Smooth muscle cell (in vitro differentiated cells): ENCODE measurements around the gene MYH4. TPM values are rescaled to one million over a fixed set of nuclear protein-coding genes. Genes with fewer than 3 reads are reported as not detected.

Source experiments
- DNase-seq: peaks from one replicate; lab custom pipeline; 2025; ENCODE audit not compliant: unreplicated experiment; lab: John Stamatoyannopoulos, UW
- H2AFZ ChIP-seq: fragments of 200-600 bp; sonication (generic); 2 replicates; pipeline ENCODE4 v1.6.0; 2016; ENCODE audit warnings: antibody characterized with exemption, low read depth, mild to moderate bottlenecking
- H3F3A ChIP-seq: fragments of 200-600 bp; sonication (generic); 2 replicates; pipeline ENCODE4 v1.6.0; 2017; ENCODE audit warnings: antibody characterized with exemption, low read depth
- H3K27ac ChIP-seq: fragments of 200-600 bp; sonication (generic); 2 replicates; pipeline ENCODE4 v1.5.1; 2016; ENCODE audit warnings: low read depth, mild to moderate bottlenecking
- H3K27me3 ChIP-seq: fragments of 200-600 bp; sonication (generic); 2 replicates; pipeline ENCODE4 v1.6.1; 2016; ENCODE audit warnings: low read depth, mild to moderate bottlenecking
- H3K36me3 ChIP-seq: fragments of 200-600 bp; sonication (generic); 2 replicates; pipeline ENCODE4 v1.5.1; 2016; ENCODE audit warnings: low read depth
- H3K4me1 ChIP-seq: fragments of 200-600 bp; sonication (generic); 2 replicates; pipeline ENCODE4 v1.5.1; 2016; ENCODE audit warnings: low read depth
- H3K4me2 ChIP-seq: fragments of 200-600 bp; sonication (generic); 2 replicates; pipeline ENCODE4 v1.6.0; 2016; ENCODE audit warnings: mild to moderate bottlenecking
- H3K4me3 ChIP-seq: fragments of 200-600 bp; sonication (generic); 2 replicates; pipeline ENCODE4 v1.5.1; 2016; ENCODE audit warnings: mild to moderate bottlenecking
- H3K79me2 ChIP-seq: fragments of 200-600 bp; sonication (generic); 2 replicates; pipeline ENCODE4 v1.6.0; 2016; ENCODE audit warnings: low read depth, mild to moderate bottlenecking
- H3K9ac ChIP-seq: fragments of 200-600 bp; sonication (generic); 2 replicates; pipeline ENCODE4 v1.6.0; 2016; ENCODE audit warnings: low read depth
- H3K9me3 ChIP-seq: fragments of 200-600 bp; sonication (generic); replicated peaks from 2 replicates; pipeline ENCODE4 v1.5.1; 2016; ENCODE audit warnings: low read depth
- H4K20me1 ChIP-seq: fragments of 200-600 bp; sonication (generic); 2 replicates; pipeline ENCODE4 v1.6.0; 2016; ENCODE audit warnings: low read depth
- CTCF ChIP-seq: fragments of 200-600 bp; sonication (generic); IDR thresholded peaks from 2 replicates; pipeline ENCODE4 v1.5.1; 2017; ENCODE audit warnings: borderline replicate concordance, mild to moderate bottlenecking, antibody characterized with exemption; ENCODE audit not compliant: insufficient read depth, poor library complexity, severe bottlenecking
- WGBS: methylation state at CpG from one replicate; pipeline ENCODE4 v1.1.7; 2016; ENCODE audit warnings: low lambda C conversion rate; 5-methylcytosine and 5-hydroxymethylcytosine counted together
- polyA plus RNA-seq: library from polyadenylated mRNA; unstranded; fragments of >200 nt; fragmentation: Nextera tagmentation; extraction: Ambion mirVana; gene quantifications from 2 replicates; pipeline ENCODE4 v1.2.1, GENCODE V29; 2016
- total RNA-seq: library from RNA; depleted of rRNA; stranded (reverse); fragments of >200 nt; gene quantifications from 2 replicates; pipeline ENCODE4 v1.2.3, GENCODE V29; 2014

The MYH4 gene
- total and polyA plus RNA-seq, 2 experiments from 2014 or later: not detected

DNA sequence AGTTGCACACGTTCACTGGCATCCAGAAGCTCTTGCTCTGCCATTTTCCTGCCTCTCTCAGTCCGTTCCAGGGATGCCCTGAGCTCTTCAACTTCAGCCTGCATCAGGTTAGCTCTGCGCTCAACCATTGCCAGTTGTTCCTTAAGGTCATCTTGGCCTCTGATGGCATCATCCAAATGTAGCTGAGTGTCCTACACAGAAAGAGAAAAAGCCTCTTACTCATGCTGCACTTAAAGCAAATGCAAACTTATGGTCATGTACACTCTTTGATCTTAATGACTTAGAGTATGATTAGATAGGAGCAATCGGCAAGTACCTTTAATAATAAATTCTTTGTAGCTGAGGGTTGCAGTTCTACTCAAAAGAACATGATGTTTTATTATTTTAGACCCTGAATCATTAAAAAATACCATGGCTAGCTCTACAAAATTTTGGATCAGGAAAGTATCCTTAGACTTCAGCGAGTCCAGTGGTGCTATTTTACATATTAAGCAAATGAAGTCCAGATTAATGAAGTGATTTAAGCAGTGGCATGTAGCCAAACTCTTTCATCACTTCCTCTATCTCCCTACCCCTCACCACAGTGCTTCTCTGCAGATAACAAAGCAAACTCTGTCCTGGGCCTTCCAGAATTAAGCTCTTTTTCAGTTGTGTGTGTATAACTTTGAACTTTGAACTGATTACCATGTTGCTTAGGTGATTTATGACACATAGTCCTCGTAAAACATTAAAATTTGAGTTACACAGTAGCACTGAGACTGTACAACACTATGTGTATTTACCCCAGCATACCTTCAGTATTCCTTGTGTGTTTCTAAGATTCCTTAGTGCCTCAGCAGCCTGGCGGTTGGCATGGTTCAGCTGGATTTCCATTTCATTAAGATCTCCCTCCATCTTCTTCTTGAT, 22.1 kb downstream of the MYH4 start:
- Histone ChIP-seq H3K4me3 (no peak overlapping the region), H3K4me2 (no peak overlapping the region), H3K4me1 (no peaks in the 10 kb centered on the region), H3K27me3 (no peaks in the 10 kb centered on the region), H3K79me2 (no peaks in the 10 kb centered on the region), H3K27ac (no peak overlapping the region), H3K36me3 (no peaks in the 10 kb centered on the region), H3F3A (no peaks in the 10 kb centered on the region), H4K20me1 (no peaks in the 10 kb centered on the region), H3K9ac (no peak overlapping the region), H2AFZ (no peak overlapping the region), H3K9me3 (no peaks in the 10 kb centered on the region)
- no peak for DNase-seq
- no peak for TF ChIP-seq CTCF
- WGBS: 77% methylated on average over 7 of the region's 7 CpGs

DNA sequence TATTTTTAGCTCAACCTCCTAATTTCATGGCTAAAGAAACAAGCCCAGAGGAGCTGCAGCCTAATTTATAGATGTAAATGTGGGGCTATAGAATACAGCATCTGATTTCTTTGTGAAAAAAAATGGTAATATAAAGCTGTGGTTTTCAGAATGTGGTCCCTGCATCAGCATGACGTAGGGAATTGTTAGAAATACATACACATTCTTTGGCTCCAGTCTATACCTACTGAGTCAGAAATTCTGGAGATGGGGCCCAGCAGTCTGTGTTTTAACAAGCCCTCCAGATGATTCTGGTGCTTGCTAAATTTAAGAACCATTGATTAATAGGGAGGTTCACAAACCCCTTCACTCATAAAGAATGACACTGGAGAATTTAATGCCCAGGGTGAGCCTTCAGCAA, 29.5 kb downstream of the MYH4 start:
- Histone ChIP-seq H3K4me3 (no peak overlapping the region), H3K79me2 (no peaks in the 10 kb centered on the region), H3F3A (no peaks in the 10 kb centered on the region), H3K36me3 (no peaks in the 10 kb centered on the region), H3K9me3 (no peaks in the 10 kb centered on the region), H3K27ac (no peak overlapping the region), H2AFZ (no peak overlapping the region), H3K4me2 (no peak overlapping the region), H3K9ac (no peak overlapping the region), H4K20me1 (no peaks in the 10 kb centered on the region), H3K27me3 (no peaks in the 10 kb centered on the region), H3K4me1 (no peaks in the 10 kb centered on the region)
- 73% methylated on average over 1 of the region's 1 CpG for WGBS
- TF ChIP-seq CTCF: no peak
- no peak for DNase-seq

GRCh38 chr17:10435096-10435495, 34.3 kb downstream of the MYH4 start:
- Histone ChIP-seq H3K36me3 (no peaks in the 10 kb centered on the region), H4K20me1 (no peaks in the 10 kb centered on the region), H3K27me3 (no peaks in the 10 kb centered on the region), H3K9ac (no peak overlapping the region), H3K9me3 (no peaks in the 10 kb centered on the region), H3K79me2 (no peaks in the 10 kb centered on the region), H3F3A (no peaks in the 10 kb centered on the region), H3K27ac (no peak overlapping the region), H3K4me1 (no peaks in the 10 kb centered on the region), H3K4me2 (no peak overlapping the region), H3K4me3 (no peak overlapping the region), H2AFZ (no peak overlapping the region)
- no peak for TF ChIP-seq CTCF
- 51% methylated on average over 3 of the region's 3 CpGs for WGBS
- no peak for DNase-seq
